Measurements from ENCODE around the gene EXOC4. TPM values are rescaled to one million over a fixed set of nuclear protein-coding genes. Genes with fewer than 3 reads are reported as not detected.

Gene EXOC4
- total RNA-seq, 3 donors from 2014 or later: 63.9 to 90.2 (median 89.5) TPM

DNA sequence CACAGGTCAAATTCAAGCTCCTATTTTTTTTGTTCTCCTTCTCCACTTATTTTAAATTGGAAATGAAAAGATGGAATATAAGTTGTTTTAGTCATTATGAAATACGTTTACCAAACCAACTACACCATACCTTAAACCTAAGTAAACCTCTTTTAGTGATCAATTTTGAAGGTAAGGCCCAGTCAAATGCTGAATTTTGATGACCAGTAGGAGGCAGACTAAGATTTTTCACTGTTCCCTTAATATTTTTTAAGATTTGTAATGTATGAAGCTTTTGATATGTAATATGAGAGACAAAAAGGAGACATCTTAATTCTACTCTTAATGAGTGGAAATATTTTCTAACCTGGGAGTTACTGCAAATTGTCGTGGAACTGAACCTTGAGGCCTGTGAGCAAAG is 311.6 kb downstream of the EXOC4 start:
- ATAC-seq: no peak
- intact Hi-C loops (cut with DNase I, micrococcal nuclease): no loop called here
- H3K9me3 ChIP-seq: no peaks in the 10 kb centered on the region
- H3K4me3 ChIP-seq: no peak overlapping the region
- DNase-seq: no peak
- no peaks in the 10 kb centered on the region for H3K4me1 ChIP-seq (ENCODE audit: low read depth)
- TF ChIP-seq, protein P1, sequence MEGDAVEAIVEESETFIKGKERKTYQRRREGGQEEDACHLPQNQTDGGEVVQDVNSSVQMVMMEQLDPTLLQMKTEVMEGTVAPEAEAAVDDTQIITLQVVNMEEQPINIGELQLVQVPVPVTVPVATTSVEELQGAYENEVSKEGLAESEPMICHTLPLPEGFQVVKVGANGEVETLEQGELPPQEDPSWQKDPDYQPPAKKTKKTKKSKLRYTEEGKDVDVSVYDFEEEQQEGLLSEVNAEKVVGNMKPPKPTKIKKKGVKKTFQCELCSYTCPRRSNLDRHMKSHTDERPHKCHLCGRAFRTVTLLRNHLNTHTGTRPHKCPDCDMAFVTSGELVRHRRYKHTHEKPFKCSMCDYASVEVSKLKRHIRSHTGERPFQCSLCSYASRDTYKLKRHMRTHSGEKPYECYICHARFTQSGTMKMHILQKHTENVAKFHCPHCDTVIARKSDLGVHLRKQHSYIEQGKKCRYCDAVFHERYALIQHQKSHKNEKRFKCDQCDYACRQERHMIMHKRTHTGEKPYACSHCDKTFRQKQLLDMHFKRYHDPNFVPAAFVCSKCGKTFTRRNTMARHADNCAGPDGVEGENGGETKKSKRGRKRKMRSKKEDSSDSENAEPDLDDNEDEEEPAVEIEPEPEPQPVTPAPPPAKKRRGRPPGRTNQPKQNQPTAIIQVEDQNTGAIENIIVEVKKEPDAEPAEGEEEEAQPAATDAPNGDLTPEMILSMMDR (IDR thresholded peaks at IDR 0.05): no peak
- H3K36me3 ChIP-seq (ENCODE audit: low read depth): no peaks in the 10 kb centered on the region

DNA sequence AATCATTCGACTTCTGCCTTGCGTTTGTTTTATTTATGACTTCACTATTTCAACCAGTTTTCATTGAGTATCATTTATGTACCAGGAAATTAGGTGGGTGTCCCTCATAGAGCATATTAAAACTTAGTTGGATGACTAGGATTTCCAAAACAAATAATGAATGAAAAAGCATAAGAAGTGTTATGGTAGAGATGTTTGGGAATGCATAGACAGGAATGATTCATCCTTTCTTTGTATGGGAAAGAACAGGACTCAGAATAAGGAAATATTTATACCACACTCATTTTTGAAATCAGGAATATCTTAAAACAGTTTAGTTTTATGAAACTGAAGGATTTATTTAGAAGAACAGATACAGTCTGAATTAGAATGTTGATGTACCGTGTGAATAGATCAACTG is 315.7 kb downstream of the EXOC4 start:
- no peaks in the 10 kb centered on the region for H3K9me3 ChIP-seq
- TF ChIP-seq, protein P1 (IDR thresholded peaks at IDR 0.05): no peak
- no peaks in the 10 kb centered on the region for H3K36me3 ChIP-seq (ENCODE audit: low read depth)
- DNase-seq (no peak), ATAC-seq (no peak)
- intact Hi-C loops (cut with DNase I, micrococcal nuclease): no loop called here
- no peak overlapping the region for H3K4me3 ChIP-seq
- no peaks in the 10 kb centered on the region for H3K4me1 ChIP-seq (ENCODE audit: low read depth)

DNA sequence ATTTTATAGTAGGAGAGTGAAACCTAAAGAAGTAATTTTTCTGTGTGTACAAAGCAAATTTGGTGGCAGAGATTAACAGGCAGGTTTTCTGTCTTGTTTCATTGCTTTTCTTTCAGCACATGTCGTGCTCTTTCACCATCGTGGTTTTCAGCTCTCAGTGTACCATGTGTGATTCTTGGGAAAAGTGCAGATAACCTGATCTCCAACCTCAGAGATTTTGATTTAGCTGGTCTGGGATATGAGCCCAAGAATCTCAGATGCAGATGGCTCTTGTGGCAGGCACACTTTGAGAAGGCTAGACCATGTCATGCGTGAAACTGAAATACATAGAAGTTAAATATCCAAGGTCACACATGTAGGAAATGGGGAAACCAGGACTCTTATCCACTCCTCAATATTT is 317.4 kb downstream of the EXOC4 start:
- H3K36me3 ChIP-seq (ENCODE audit: low read depth): no peaks in the 10 kb centered on the region
- H3K9me3 ChIP-seq: no peaks in the 10 kb centered on the region
- no peaks in the 10 kb centered on the region for H3K4me1 ChIP-seq (ENCODE audit: low read depth)
- DNase-seq (no peak), ATAC-seq (no peak)
- TF ChIP-seq, protein P1 (IDR thresholded peaks at IDR 0.05): no peak
- intact Hi-C loops (cut with DNase I, micrococcal nuclease): no loop called here
- H3K4me3 ChIP-seq: no peak overlapping the region

DNA sequence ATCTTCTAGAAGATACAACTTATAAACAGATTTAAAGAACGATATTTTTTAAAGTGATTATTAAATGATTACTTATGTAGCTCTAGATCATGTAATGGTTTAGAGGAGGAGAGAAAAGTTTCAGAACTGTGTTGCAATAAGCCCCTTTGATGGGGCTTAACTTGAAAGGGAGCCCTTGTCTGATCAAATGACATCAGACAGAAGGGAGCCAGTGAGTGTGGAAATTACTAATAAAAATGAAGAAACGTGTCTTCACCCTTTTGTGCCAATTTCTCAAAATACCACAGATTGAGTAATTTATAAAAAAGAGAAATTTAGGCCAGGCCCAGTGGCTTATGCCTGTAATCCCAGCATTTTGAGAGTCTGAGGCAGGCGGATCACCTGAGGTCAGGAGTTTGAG is 318.2 kb downstream of the EXOC4 start:
- Histone ChIP-seq H3K9me3 (no peaks in the 10 kb centered on the region), H3K4me1 (ENCODE audit: low read depth) (no peaks in the 10 kb centered on the region), H3K36me3 (ENCODE audit: low read depth) (no peaks in the 10 kb centered on the region), H3K4me3 (no peak overlapping the region)
- DNase-seq: no peak
- TF ChIP-seq, protein P1 (IDR thresholded peaks at IDR 0.05): no peak
- intact Hi-C loops (cut with DNase I, micrococcal nuclease): no loop called here
- no peak for ATAC-seq

DNA sequence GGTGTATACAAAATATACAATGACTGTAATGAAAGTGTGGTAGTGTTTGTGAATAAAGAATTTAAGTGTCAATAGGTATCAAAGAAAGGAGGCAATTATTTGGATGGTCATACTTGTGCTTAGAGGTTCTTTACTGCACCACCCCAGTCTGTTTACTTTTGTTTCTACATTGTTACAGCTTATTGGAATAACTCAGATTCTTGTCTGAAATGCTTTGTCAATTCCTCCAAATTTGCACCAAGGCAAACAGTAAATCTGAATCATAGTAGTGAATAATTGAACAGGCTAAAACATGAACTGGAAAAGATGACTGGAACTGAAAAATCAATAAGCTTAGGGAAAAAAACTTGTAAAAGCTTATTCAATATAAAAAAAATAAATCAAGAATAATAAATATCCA is 319.2 kb downstream of the EXOC4 start:
- intact Hi-C loops (cut with DNase I, micrococcal nuclease): no loop called here

More for the DNA sequence above, 319.2 kb downstream of the EXOC4 start:
- Histone ChIP-seq H3K4me3 (no peak overlapping the region), H3K36me3 (ENCODE audit: low read depth) (no peaks in the 10 kb centered on the region), H3K9me3 (no peaks in the 10 kb centered on the region), H3K4me1 (ENCODE audit: low read depth) (no peaks in the 10 kb centered on the region)
- no peak for DNase-seq
- TF ChIP-seq, protein P1 (IDR thresholded peaks at IDR 0.05): no peak
- no peak for ATAC-seq

All from mucosa of descending colon (tissue), 3 donors.